ENCODE data around the gene CDK18. TPM values are rescaled to one million over a fixed set of nuclear protein-coding genes. Genes with fewer than 3 reads are reported as not detected.
A peak's percentile ranks its signal among the peaks of the same experiment; 100 is the strongest.

The CDK18 gene
- total RNA-seq, 2 donors from 2014 or later, result 58.1 to 88.7 TPM

GRCh38 chr1:205483372-205483771 lies 21.1 kb upstream of the CDK18 start:
- Mint-ChIP-seq H3K27ac (no peak overlapping the region), H3K27me3 (ENCODE audit: insufficient read depth) (peaks cover 34% of the 10 kb centered on the region), H3K9me3 (no peaks in the 10 kb centered on the region), H3K4me3 (no peak overlapping the region), H3K36me3 (ENCODE audit: low read depth) (no peaks in the 10 kb centered on the region), H3K4me1 (peaks cover 18% of the 10 kb centered on the region)
- Histone ChIP-seq H3K27ac (ENCODE audit: low read depth, low read length) (no peak overlapping the region), H3K36me3 (ENCODE audit: control insufficient read depth, insufficient read depth, low read length) (no peaks in the 10 kb centered on the region), H3K4me3 (ENCODE audit: low read length) (no peak overlapping the region), H3K4me1 (ENCODE audit: control insufficient read depth, insufficient read depth, low read length) (peaks cover 4% of the 10 kb centered on the region), H3K27me3 (ENCODE audit: control insufficient read depth, insufficient read depth, low read length, poor library complexity, severe bottlenecking) (no peaks in the 10 kb centered on the region), H3K9me3 (ENCODE audit: control insufficient read depth, low read length) (no peaks in the 10 kb centered on the region), H3K9ac (ENCODE audit: extremely low read depth, low read length, poor library complexity, severe bottlenecking) (no peak overlapping the region)
- WGBS, 2 experiments (ENCODE audit: insufficient coverage in 1 of 2, insufficient read length in 1 of 2), result 75 to 77% methylated on average over 1 to 2 of the region's 2 CpGs
- DNase-seq, result no peak
- no peak for TF ChIP-seq CTCF (conservative IDR thresholded peaks at IDR 0.05)

- WGBS, 2 experiments (ENCODE audit: insufficient coverage in 1 of 2, insufficient read length in 1 of 2), result 24 to 36% methylated on average over 8 to 13 of the region's 13 CpGs
- Histone ChIP-seq H3K27ac (ENCODE audit: low read depth, low read length) (no peak overlapping the region), H3K36me3 (ENCODE audit: control insufficient read depth, insufficient read depth, low read length) (no peaks in the 10 kb centered on the region), H3K4me1 (ENCODE audit: control insufficient read depth, insufficient read depth, low read length) (peaks cover 4% of the 10 kb centered on the region), H3K9me3 (ENCODE audit: control insufficient read depth, low read length) (no peaks in the 10 kb centered on the region), H3K27me3 (ENCODE audit: control insufficient read depth, insufficient read depth, low read length, poor library complexity, severe bottlenecking) (no peaks in the 10 kb centered on the region), H3K4me3 (ENCODE audit: low read length) (no peak overlapping the region), H3K9ac (ENCODE audit: extremely low read depth, low read length, poor library complexity, severe bottlenecking) (no peak overlapping the region)
- peak; percentile 92 for DNase-seq
- peaks cover 34% of the 10 kb centered on the region for H3K27me3 Mint-ChIP-seq (ENCODE audit: insufficient read depth)
- no peak overlapping the region for H3K4me3 Mint-ChIP-seq
- H3K27ac Mint-ChIP-seq, result no peak overlapping the region
- H3K4me1 Mint-ChIP-seq, result peaks cover 14% of the 10 kb centered on the region
- peak; percentile 99 for TF ChIP-seq CTCF (conservative IDR thresholded peaks at IDR 0.05)
- no peaks in the 10 kb centered on the region for H3K9me3 Mint-ChIP-seq
- no peaks in the 10 kb centered on the region for H3K36me3 Mint-ChIP-seq (ENCODE audit: low read depth)
Observed at GRCh38 chr1:205484985-205485967, 19.2 kb upstream of the CDK18 start.

GRCh38 chr1:205486258-205486657 lies 18.2 kb upstream of the CDK18 start:
- peaks cover 4% of the 10 kb centered on the region for H3K4me1 ChIP-seq (ENCODE audit: control insufficient read depth, insufficient read depth, low read length)
- WGBS, 2 experiments (ENCODE audit: insufficient coverage in 1 of 2, insufficient read length in 1 of 2), result 86 to 94% methylated on average over 4 to 6 of the region's 6 CpGs
- Mint-ChIP-seq H3K4me1 (peaks cover 8% of the 10 kb centered on the region), H3K4me3 (no peak overlapping the region), H3K9me3 (no peaks in the 10 kb centered on the region), H3K27ac (no peak overlapping the region), H3K36me3 (ENCODE audit: low read depth) (no peaks in the 10 kb centered on the region), H3K27me3 (ENCODE audit: insufficient read depth) (peaks cover 30% of the 10 kb centered on the region)
- no peaks in the 10 kb centered on the region for H3K36me3 ChIP-seq (ENCODE audit: control insufficient read depth, insufficient read depth, low read length)
- no peak overlapping the region for H3K4me3 ChIP-seq (ENCODE audit: low read length)
- DNase-seq, result no peak
- no peak overlapping the region for H3K9ac ChIP-seq (ENCODE audit: extremely low read depth, low read length, poor library complexity, severe bottlenecking)
- no peak for TF ChIP-seq CTCF (conservative IDR thresholded peaks at IDR 0.05)
- H3K27me3 ChIP-seq (ENCODE audit: control insufficient read depth, insufficient read depth, low read length, poor library complexity, severe bottlenecking), result no peaks in the 10 kb centered on the region
- H3K27ac ChIP-seq (ENCODE audit: low read depth, low read length), result no peak overlapping the region
- no peaks in the 10 kb centered on the region for H3K9me3 ChIP-seq (ENCODE audit: control insufficient read depth, low read length)
